GM19043 (cell line): ENCODE data around the gene KCTD5.
A peak's percentile ranks its signal among the peaks of the same experiment; 100 is the strongest.

Experiments
- ATAC-seq: cut with Tn5 transposase; IDR thresholded peaks from one replicate; pipeline ENCODE4 v1.9.1; 2021; ENCODE audit warnings: low read depth; ENCODE audit not compliant: unreplicated experiment

KCTD5 gene

GRCh38 chr16:2745116-2745890 is 63.0 kb downstream of the KCTD5 start:
- ATAC-seq = no peak

DNA sequence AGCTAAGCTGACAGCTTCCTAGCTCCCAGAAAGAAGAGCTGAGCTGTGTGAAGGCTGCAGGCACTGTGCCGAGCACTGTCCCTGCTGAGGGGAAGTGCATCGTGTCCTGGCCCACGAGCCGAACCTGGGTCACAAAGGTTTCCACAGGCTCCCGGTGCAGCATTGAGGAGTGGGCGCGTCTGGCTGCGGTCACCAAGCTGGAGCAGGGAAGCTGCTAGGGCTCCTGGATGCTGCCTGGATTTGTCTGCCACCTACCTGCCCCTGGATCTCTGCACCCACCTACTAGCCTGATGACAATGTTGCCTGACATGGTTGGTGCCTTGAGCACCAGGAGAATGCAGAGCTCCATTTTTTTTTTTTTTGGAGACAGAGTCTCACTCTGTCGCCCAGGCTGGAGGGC is 63.6 kb downstream of the KCTD5 start:
- no peak for ATAC-seq

DNA sequence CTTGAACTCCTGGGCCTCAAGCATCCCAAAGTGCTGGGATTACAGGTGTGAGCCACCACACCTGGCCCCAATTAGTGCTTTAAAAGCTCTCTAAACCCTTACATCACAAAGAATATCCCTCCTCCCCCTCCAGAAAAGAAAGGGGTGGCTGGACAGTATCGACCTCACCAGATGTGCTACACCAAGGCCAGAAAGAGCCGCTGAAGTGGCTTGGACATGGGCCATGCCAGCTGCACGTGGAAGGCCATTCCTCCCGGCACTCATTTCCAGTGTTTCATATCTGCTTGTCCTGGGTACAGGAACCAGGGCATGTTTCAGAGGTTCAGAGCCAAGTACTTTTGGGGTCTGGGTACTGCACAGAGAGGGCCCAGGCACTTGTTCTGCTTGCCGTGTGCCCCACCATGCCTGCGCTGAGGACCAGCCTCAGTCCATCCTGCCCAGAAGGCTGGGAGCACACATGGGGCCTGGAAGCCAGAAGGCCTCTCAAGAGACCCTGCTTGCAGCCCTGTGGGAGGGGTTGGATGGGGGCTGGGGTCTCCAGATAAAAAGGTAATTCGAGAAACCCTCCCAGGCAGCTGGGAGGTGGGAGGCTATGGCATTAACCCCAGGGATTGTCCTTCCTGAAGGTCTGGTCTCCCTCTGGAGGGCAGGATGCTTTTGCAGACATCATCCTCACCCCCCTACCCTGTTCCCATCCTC is 66.6 kb downstream of the KCTD5 start:
- no peak for ATAC-seq

DNA sequence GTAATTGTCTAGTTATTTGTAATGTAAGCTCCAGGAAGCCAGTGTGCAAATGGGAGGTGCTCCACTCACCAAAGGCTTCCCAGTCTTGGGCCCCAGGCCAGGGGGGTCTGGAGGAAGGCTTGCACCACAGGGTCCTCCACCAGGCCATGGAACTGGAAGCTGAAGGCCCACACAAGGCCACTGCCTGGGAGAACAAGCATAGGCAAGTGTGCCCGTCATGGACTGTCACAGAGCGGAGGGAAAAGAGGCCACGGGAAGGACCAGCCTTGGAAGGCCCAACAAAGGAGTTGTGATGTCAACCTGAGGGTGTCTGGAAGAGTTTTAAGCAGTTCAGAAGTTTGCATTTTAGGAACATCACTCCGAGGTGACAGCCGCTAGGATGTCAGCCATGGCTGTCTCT is 67.2 kb downstream of the KCTD5 start:
- no peak for ATAC-seq

- ATAC-seq = no peak
Observed at GRCh38 chr16:2749936-2750335, 67.6 kb downstream of the KCTD5 start.

GRCh38 chr16:2751577-2752034 is 69.3 kb downstream of the KCTD5 start:
- ATAC-seq = peak; percentile 29

DNA sequence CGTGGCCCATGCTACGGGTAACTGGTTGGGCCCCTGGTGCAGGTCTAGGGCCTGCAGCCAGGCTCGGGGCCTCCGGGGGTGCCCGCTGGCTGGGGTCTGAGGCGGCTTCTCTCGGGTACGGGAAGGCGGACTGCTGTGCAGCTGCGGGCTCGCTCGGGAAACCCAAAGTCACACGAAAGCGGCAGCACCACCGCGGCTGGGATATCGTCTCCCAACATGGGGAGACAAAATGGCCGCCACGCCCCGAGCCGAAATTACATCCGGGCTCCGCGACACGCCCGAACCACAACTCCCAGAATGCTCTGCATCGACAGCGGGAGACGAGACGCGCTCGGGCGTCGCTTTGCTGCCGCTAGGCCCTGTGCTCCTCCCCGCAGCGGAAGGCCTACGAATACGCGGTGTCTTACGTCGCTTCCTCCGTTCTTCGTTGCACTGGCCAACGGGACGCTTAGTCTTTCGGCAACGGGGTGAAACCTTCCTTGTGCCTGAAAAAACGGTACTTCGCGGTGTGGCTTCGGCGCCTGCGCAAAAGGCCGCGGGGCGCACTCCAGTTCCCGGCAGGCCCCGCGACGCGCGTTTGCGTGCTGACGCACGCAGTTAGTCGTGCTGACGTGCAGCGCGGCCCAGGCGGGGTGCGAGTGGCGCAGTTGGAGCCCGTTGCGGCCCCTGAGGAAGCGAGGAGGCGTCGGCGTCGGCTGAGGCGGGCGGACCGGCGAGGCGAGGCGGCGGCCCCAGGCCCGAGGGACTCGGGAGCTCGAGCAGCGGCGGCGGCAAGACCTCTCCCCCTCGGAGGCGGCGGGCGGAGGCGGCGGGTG is 69.9 kb downstream of the KCTD5 start, which contains the start of gene SRRM2:
Gene SRRM2 (plus strand): TSS at position 604 of the 815 bp plus-strand sequence. CDS start 3,727 bp downstream, outside the sequence.
- peak; percentile 80 for ATAC-seq

DNA sequence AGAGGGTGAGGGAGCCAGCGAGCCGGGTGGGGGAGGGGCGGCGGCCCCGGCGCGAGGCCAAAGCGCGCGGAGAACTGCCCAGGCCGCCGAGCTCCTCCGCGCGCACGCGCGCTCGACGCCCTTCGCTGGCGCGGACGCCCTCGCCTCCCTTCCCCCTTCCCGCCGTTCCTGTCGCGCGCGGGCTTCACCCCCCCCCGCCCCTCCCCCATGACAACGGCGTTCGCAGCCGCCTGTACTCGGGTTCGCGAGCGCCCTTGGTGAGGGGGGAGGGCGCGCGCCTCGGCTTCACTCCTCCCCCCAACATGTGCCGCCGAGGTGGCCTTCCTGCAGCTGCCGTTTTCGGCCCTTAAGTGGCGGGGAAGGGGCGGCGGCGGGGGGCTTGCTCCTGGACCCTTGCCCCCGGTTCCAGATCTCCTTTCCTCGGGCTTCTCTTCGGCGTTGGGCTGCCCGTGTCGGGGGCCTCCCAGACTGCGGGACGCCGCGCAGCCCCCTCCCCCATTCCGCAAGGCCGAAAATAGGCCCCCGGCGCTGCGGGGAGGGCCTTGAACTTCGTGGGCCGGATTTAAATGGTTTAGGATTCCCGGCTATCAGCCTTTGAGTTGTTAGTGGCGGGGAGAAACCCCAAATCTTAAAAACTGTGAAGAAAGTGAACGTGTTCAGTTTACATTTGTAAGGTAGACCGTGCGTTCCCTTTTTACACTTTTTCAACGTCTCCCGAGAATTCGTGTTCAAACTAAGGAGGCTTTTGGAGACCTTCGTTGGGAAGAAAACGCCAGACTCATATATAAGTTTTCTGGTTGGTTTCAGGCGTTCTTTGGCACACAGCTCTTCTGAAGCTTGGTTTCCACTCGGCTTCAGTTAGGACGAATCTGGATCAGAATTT is 70.8 kb downstream of the KCTD5 start:
- ATAC-seq = peak; percentile 17

- ATAC-seq = no peak
Observed at GRCh38 chr16:2753733-2754020, 71.4 kb downstream of the KCTD5 start.

DNA sequence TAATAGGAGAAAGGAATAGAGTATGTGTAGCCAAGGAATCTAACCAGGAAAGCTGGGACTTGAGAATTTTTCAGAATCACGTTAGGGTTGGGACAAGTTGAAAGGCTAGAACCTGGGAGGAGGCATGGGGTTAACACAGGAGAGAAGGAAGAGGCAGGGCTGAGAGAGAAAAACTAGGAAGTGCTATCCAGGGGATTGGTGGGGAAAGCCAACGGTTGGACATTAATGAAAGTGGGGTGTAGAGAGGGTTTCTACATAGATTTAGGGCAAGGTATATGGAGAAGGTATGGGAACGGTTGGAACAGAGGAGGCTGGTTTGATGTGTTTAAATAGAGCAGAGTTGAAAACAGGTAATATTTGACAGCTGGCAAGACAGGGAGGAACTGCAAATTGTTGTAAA is 72.8 kb downstream of the KCTD5 start:
- ATAC-seq = no peak

- ATAC-seq = no peak
Observed at GRCh38 chr16:2756288-2757015, 74.1 kb downstream of the KCTD5 start.

- no peak for ATAC-seq
Observed at GRCh38 chr16:2757344-2757743, 75.0 kb downstream of the KCTD5 start.
